Peyer's patch (tissue), 4 donors: Measurements from ENCODE around the gene ABCB8. TPM values are rescaled to one million over a fixed set of nuclear protein-coding genes. Genes with fewer than 3 reads are reported as not detected.

Source experiments
- DNase-seq, 3 donors: peaks; one replicate each; pipeline ENCODE4 v3.0.0-alpha.2; 2017 to 2019
- H3K27ac ChIP-seq, 4 donors: fragments of 200-600 bp; sonication (generic); one replicate each; pipeline ENCODE4 v1.5.1; 2016 to 2019
- H3K27me3 ChIP-seq, 2 donors: fragments of 200-600 bp; sonication (generic); one replicate each; pipeline ENCODE4 v1.5.1; 2019
- H3K36me3 ChIP-seq, 3 donors: fragments of 200-600 bp; sonication (generic); one replicate each; pipeline ENCODE4 v1.5.1; 2016 to 2019
- H3K4me1 ChIP-seq, 4 donors: fragments of 200-600 bp; sonication (generic); one replicate each; pipeline ENCODE4 v1.5.1; 2016 to 2019
- H3K4me3 ChIP-seq, 4 donors: fragments of 200-600 bp; sonication (generic); 1 replicate in 3 of 4; 2 replicates in 1 of 4; pipeline ENCODE4 v1.5.1; 2016 to 2019; ENCODE audit warnings: mild to moderate bottlenecking in 1 of 4
- H3K9me3 ChIP-seq, 4 donors: fragments of 200-600 bp; sonication (generic); one replicate each; pipeline ENCODE4 v1.5.1; 2016 to 2019; ENCODE audit warnings: mild to moderate bottlenecking in 1 of 4
- POLR2A ChIP-seq, 2 donors: fragments of 450-650 bp; IDR thresholded peaks; one replicate each; pipeline ENCODE4 v1.5.1; 2017; ENCODE audit warnings: antibody characterized with exemption in 2 of 2, mild to moderate bottlenecking in 2 of 2, moderate library complexity in 2 of 2
- total RNA-seq, 4 donors: library from RNA; depleted of rRNA; stranded (reverse); fragments of >200 nt; gene quantifications; one replicate each; pipeline ENCODE4 v1.1.0, GENCODE V29; 2016
- TF ChIP-seq, protein P1 (sequence below), 6 experiments: fragments of 450-650 bp in 4 of 6; fragments of 200-600 bp in 2 of 6; sonication (generic) in 1 of 6; IDR thresholded peaks; one replicate each; pipeline ENCODE4 v1.5.1; 2017 to 2019; ENCODE audit warnings: antibody characterized with exemption in 6 of 6, mild to moderate bottlenecking in 3 of 6, moderate library complexity in 1 of 6

ABCB8 gene
- total RNA-seq, 4 donors from 2014 or later, result 23.1 to 79.7 (median 42.7) TPM

- TF ChIP-seq POLR2A (IDR thresholded peaks at IDR 0.05), result no peak
- TF ChIP-seq, protein P1, sequence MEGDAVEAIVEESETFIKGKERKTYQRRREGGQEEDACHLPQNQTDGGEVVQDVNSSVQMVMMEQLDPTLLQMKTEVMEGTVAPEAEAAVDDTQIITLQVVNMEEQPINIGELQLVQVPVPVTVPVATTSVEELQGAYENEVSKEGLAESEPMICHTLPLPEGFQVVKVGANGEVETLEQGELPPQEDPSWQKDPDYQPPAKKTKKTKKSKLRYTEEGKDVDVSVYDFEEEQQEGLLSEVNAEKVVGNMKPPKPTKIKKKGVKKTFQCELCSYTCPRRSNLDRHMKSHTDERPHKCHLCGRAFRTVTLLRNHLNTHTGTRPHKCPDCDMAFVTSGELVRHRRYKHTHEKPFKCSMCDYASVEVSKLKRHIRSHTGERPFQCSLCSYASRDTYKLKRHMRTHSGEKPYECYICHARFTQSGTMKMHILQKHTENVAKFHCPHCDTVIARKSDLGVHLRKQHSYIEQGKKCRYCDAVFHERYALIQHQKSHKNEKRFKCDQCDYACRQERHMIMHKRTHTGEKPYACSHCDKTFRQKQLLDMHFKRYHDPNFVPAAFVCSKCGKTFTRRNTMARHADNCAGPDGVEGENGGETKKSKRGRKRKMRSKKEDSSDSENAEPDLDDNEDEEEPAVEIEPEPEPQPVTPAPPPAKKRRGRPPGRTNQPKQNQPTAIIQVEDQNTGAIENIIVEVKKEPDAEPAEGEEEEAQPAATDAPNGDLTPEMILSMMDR (IDR thresholded peaks at IDR 0.05), result no peak
- Histone ChIP-seq H3K27ac (no peak overlapping the region), H3K4me1 (peaks cover 0 to 10% (median 4%) of the 10 kb centered on the region in 4 donors), H3K9me3 (no peaks in the 10 kb centered on the region), H3K4me3 (no peak overlapping the region), H3K36me3 (peaks cover 0 to 18% (median 0%) of the 10 kb centered on the region in 3 donors), H3K27me3 (no peaks in the 10 kb centered on the region)
- no peak for DNase-seq
Measured at GRCh38 chr7:151043959-151044358, 15.7 kb downstream of the ABCB8 start.

DNA sequence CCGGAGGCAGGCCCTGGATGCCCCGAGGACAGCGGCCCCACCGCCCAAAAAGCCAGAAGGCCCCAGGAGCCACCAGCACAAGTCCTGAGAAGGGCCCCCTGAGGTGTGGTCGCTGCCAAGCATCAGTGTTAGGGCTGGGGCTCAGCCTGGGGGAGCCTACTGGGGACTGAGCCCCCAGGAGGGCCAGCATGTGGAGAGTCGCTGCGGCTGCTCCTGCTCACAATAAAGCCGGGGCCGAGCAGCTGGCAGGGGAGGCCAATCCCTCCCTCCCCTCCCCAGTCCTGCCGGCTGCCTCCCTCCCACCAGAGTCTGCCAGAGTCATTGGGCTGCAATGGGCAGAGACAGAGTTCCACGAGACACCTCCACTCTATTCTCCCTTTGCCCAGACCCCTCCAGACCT lies 17.0 kb downstream of the ABCB8 start:
- Histone ChIP-seq H3K4me1 (no peaks in the 10 kb centered on the region), H3K4me3 (no peak overlapping the region), H3K9me3 (no peaks in the 10 kb centered on the region), H3K36me3 (peaks cover 0 to 18% (median 0%) of the 10 kb centered on the region in 3 donors), H3K27ac (no peak overlapping the region), H3K27me3 (no peaks in the 10 kb centered on the region)
- no peak for TF ChIP-seq POLR2A (IDR thresholded peaks at IDR 0.05)
- TF ChIP-seq, protein P1 (IDR thresholded peaks at IDR 0.05), result no peak
- DNase-seq, result no peak

GRCh38 chr7:151045967-151046366 lies 17.7 kb downstream of the ABCB8 start:
- Histone ChIP-seq H3K9me3 (no peaks in the 10 kb centered on the region), H3K36me3 (peaks cover 0 to 18% (median 0%) of the 10 kb centered on the region in 3 donors), H3K27me3 (no peaks in the 10 kb centered on the region), H3K27ac (no peak overlapping the region), H3K4me3 (no peak overlapping the region), H3K4me1 (peaks cover 0 to 4% (median under 1%) of the 10 kb centered on the region in 4 donors)
- no peak for DNase-seq
- TF ChIP-seq, protein P1 (IDR thresholded peaks at IDR 0.05), result no peak
- no peak for TF ChIP-seq POLR2A (IDR thresholded peaks at IDR 0.05)

DNA sequence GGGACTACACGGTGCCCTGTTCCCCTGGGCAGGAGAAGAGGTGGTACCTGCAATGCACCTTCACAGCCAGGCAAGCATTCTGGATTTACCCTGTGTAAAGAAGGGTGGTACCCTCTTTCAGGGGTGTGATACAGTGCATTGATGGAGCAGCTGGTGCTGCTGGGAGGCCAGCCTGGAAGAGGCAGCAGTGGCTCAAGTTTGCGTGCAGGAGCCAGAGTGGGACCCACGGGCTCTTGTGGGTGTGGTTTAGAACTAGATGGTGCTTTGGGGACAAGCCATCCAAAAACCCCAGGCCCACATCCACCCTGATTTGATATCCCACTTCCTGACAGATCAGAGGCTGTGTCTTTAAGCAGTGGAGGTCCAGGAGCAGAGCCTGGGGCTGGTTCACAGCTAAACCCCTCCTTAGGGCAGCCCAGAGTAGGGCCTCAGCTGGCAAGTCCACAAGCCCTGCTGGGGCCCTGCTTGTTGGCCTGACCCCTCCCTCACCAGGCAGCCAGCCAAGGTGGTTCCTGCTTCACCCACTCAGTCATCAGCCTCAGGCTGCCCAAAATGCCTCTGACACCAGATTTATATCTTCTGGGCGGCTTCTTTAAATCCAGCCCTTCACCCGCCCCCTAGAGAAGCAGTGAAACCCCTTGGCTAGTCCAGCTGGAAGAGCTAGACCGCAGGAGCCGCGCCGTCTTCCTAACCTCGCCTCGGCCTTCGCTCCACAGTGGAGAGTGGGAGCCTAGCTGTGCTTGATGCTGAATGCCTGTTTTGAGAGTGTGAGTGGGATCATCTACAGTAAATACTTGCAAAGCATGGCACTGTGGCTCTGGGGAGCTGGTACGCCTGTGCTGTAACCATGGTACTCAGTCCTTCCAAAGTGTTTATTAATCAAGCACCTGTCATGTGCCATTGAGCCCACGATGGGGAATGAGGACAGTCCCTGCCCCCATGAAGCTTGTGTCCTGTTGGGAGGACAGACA lies 18.6 kb downstream of the ABCB8 start:
- TF ChIP-seq, protein P1 (IDR thresholded peaks at IDR 0.05), result no peak
- TF ChIP-seq POLR2A (IDR thresholded peaks at IDR 0.05), result no peak
- no peaks in the 10 kb centered on the region for H3K9me3 ChIP-seq
- DNase-seq, result no peak
- H3K4me1 ChIP-seq, result peaks cover 0 to 9% (median 4%) of the 10 kb centered on the region in 4 donors
- H3K4me3 ChIP-seq, result no peak overlapping the region
- H3K27me3 ChIP-seq, result no peaks in the 10 kb centered on the region
- H3K36me3 ChIP-seq, result peaks cover 0 to 16% (median 0%) of the 10 kb centered on the region in 3 donors
- no peak overlapping the region for H3K27ac ChIP-seq

- no peak for DNase-seq
- Histone ChIP-seq H3K4me3 (no peak within 1 kb of the TSS), H3K9me3 (no peaks in the 10 kb centered on the region), H3K4me1 (peaks cover 0 to 9% (median 4%) of the 10 kb centered on the region in 4 donors), H3K27me3 (no peaks in the 10 kb centered on the region), H3K36me3 (peaks cover 0 to 12% (median 0%) of the 10 kb centered on the region in 3 donors), H3K27ac (no peak within 1 kb of the TSS)
- TF ChIP-seq, protein P1 (IDR thresholded peaks at IDR 0.05), result no peak
- TF ChIP-seq POLR2A (IDR thresholded peaks at IDR 0.05), result no peak
Measured at GRCh38 chr7:151047976-151048815, 19.9 kb downstream of the ABCB8 start, which contains the start of gene ASIC3. ASIC3 (plus strand) TSS chr7:151048531; CDS start chr7:151048886, 355 bp downstream.
